ENCODE results near the gene FPGS. TPM values are rescaled to one million over a fixed set of nuclear protein-coding genes. Genes with fewer than 3 reads are reported as not detected.
"Not testable (repeated sequence)": the region's sequence is repeated elsewhere in the genome, so short reads cannot be mapped to it uniquely, and the experiment has no call there.

The FPGS gene
- total RNA-seq, 1 experiment from 2014 or later = 84.9 TPM

DNA sequence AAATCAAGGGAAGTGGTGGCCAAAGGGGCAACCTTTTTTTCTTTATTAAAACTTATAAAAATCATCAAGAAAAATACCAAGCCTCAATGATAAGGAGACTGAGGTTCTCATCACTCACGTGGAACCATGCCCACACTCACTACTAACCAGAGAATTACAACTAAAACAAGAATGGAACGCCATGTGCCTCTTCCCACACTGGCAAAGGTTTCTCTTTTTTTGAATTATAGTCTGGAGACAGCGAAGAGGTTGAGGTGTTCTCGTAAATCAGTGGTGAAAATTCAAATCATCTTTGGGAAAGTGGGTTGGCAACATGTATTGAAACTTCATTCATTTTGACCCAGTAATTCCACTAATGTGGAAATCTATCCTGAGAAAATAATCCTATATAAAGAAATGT lies 19.4 kb downstream of the FPGS start:
- Histone ChIP-seq H3K4me3 (ENCODE audit: insufficient read depth, low read depth, low read length) (no peak overlapping the region), H3K27me3 (ENCODE audit: control insufficient read depth, insufficient read depth, low read length) (peaks cover 4% of the 10 kb centered on the region; the same call in 1 of the 2 replicates), H3K36me3 (replicated peaks; ENCODE audit: control insufficient read depth, insufficient read depth, low read length) (peaks cover 1% of the 10 kb centered on the region; the same call in 1 of the 2 replicates)
- no peak for DNase-seq

DNA sequence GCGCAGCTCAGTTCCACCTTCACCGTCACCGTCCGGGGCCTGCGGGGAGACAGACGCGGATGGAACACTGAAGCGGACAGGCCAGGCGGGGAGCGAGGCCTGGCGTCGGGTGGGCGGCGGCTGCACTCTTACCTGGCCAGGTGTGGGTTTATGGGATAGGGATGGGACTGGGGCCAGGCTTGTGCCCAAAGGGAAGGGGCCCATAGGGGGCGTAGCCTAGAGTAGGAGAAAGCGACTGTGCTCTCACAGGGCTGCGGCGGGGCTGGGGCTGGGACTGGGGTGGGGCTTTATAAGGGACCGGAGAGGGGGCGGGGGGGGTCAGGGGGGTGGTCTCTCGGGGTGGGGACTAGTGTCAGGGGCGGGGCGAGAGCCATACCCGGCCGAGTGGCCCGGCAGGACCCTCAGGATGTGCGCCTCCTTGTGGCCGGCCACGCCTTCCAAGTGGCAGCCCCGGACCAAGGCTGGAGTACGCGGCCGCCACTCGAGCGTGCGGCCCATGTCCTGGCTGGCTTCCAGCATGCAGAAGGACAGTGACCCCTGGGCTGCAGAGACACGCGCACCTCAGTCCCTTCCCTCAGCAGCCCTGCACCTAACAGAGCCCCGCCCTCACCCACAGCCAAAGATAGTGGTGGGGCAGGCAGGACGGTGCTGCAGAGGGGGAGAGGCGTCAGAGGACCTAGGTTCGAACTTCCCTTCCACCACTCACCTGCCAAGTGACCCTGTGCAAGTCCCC lies 22.8 kb downstream of the FPGS start:
- Histone ChIP-seq H3K36me3 (replicated peaks; ENCODE audit: control insufficient read depth, insufficient read depth, low read length) (no peaks in the 10 kb centered on the region), H3K27me3 (ENCODE audit: control insufficient read depth, insufficient read depth, low read length) (peaks cover 4% of the 10 kb centered on the region; the same call in 1 of the 2 replicates), H3K4me3 (ENCODE audit: insufficient read depth, low read depth, low read length) (peak overlapping the region; percentile 26; the same call in 1 of the 2 replicates)
- DNase-seq = peak; percentile 99

GRCh38 chr9:127826253-127826913 lies 23.7 kb downstream of the FPGS start:
- Histone ChIP-seq H3K4me3 (ENCODE audit: insufficient read depth, low read depth, low read length) (no peak overlapping the region), H3K36me3 (replicated peaks; ENCODE audit: control insufficient read depth, insufficient read depth, low read length) (no peaks in the 10 kb centered on the region), H3K27me3 (ENCODE audit: control insufficient read depth, insufficient read depth, low read length) (peaks cover 4% of the 10 kb centered on the region; the same call in 1 of the 2 replicates)
- DNase-seq = no peak

GRCh38 chr9:127828262-127829031 lies 25.8 kb downstream of the FPGS start:
- H3K4me3 ChIP-seq (ENCODE audit: insufficient read depth, low read depth, low read length) = peak overlapping the region; percentile 40
- no peaks in the 10 kb centered on the region for H3K36me3 ChIP-seq (replicated peaks; ENCODE audit: control insufficient read depth, insufficient read depth, low read length)
- DNase-seq = peak; percentile 98
- H3K27me3 ChIP-seq (ENCODE audit: control insufficient read depth, insufficient read depth, low read length) = peaks cover 4% of the 10 kb centered on the region; the same call in 1 of the 2 replicates

DNA sequence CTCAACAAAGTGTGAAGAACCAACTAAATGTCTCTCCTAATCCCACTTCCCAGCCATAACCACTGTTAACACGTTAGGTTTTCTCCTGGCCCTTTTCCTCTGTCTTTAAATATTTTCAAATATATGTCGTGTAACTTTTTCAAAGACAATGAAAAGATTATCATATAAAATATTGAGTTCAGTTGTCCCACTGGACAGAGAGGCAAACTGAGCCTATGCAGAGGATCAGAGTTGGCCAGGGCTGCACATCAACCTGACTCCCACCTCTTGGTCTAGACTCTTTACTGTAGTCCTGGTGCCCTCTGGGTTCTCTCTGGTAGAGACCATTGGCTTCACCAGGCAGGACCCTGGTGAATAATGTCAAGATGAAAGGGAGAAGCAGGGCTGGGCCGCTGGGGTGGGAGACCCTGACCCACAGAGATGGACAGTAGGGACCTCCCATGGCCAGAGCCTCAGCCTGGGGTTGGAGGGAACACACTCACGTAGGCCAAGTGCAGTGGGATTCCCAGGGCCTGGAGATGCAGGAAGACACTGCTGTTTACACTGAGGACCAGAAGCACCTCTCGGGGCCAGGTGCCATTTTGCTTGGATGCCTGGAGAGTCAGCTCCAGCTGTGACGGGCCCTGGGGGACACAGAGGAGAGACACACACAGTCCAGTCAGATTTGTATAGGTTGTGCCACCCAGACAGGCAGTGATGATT lies 26.7 kb downstream of the FPGS start:
- Histone ChIP-seq H3K4me3 (ENCODE audit: insufficient read depth, low read depth, low read length) (no peak overlapping the region), H3K36me3 (replicated peaks; ENCODE audit: control insufficient read depth, insufficient read depth, low read length) (no peaks in the 10 kb centered on the region), H3K27me3 (ENCODE audit: control insufficient read depth, insufficient read depth, low read length) (peaks cover 4% of the 10 kb centered on the region; the same call in 1 of the 2 replicates)
- no peak for DNase-seq

- H3K36me3 ChIP-seq (replicated peaks; ENCODE audit: control insufficient read depth, insufficient read depth, low read length) = no peaks in the 10 kb centered on the region
- H3K4me3 ChIP-seq (ENCODE audit: insufficient read depth, low read depth, low read length) = no peak overlapping the region
- no peak for DNase-seq
- H3K27me3 ChIP-seq (ENCODE audit: control insufficient read depth, insufficient read depth, low read length) = no peaks in the 10 kb centered on the region
These were observed 29.6 kb downstream of the FPGS start for GRCh38 chr9:127832248-127832647.

GRCh38 chr9:127833555-127833954 lies 30.9 kb downstream of the FPGS start:
- Histone ChIP-seq H3K4me3 (ENCODE audit: insufficient read depth, low read depth, low read length) (no peak overlapping the region), H3K27me3 (ENCODE audit: control insufficient read depth, insufficient read depth, low read length) (no peaks in the 10 kb centered on the region), H3K36me3 (replicated peaks; ENCODE audit: control insufficient read depth, insufficient read depth, low read length) (no peaks in the 10 kb centered on the region)
- no peak for DNase-seq

GRCh38 chr9:127835991-127836516 lies 33.4 kb downstream of the FPGS start:
- H3K4me3 ChIP-seq (ENCODE audit: insufficient read depth, low read depth, low read length) = no peak overlapping the region
- no peaks in the 10 kb centered on the region for H3K36me3 ChIP-seq (replicated peaks; ENCODE audit: control insufficient read depth, insufficient read depth, low read length)
- DNase-seq = peak; percentile 64
- no peaks in the 10 kb centered on the region for H3K27me3 ChIP-seq (ENCODE audit: control insufficient read depth, insufficient read depth, low read length)

GRCh38 chr9:127836561-127836960 lies 33.9 kb downstream of the FPGS start:
- H3K4me3 ChIP-seq (ENCODE audit: insufficient read depth, low read depth, low read length); DNase-seq; H3K36me3 ChIP-seq (replicated peaks; ENCODE audit: control insufficient read depth, insufficient read depth, low read length); H3K27me3 ChIP-seq (ENCODE audit: control insufficient read depth, insufficient read depth, low read length): not testable (repeated sequence)

DNA sequence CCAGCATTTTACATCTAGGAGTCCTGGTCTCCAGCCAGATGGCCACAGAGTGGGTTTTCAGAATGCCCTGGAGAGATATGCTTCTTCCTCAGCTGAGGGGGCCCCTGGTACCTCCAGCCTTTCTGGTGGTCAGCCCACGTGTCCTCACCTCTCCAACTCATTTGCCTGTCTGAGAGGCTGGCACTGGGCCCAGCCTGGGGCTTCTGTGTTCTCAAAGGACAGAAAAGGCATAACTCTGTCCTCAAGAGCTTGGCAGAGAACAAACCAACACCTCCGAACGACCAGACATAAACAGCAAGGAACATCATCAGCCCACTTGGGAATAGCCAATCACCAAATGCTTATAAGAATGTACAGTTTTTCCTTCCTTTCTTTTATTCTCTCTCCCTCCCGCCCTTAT lies 34.7 kb downstream of the FPGS start:
- Histone ChIP-seq H3K36me3 (replicated peaks; ENCODE audit: control insufficient read depth, insufficient read depth, low read length) (no peaks in the 10 kb centered on the region), H3K4me3 (ENCODE audit: insufficient read depth, low read depth, low read length) (no peak overlapping the region), H3K27me3 (ENCODE audit: control insufficient read depth, insufficient read depth, low read length) (no peaks in the 10 kb centered on the region)
- DNase-seq = no peak

DNA sequence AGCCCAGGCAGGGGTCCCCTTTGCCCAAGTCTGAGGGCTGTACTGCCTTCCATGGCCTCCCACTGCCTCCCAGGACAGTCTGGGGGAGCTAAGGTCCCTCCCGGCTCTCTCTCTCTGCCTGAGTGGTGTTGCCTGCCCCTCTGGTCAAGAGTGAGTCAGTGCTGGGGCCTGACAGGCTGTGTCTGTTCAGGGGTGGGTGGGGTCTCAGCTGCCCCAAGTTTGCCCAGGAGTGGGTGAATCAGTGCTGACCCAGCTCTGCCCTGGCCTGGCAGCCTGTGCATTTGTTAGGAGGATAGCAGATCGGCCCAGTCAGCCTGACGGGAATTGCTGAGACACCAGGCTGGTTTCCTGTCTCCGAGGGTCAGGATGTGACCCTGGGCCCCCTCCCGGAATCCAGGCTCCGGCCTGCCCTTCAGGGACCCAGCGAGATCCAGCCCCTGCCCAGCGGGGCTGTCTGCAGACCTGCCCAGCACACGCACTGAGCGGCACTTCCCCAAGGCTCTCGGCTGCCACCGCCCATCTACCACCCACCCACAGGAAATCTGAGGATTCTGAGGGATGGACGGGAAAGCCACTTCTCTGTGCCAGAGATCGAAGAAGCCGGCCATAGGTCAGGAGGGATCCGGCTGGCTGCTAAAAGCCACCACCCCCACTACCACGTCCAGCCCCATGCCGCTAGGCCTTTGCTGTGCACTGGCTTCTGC lies 35.8 kb downstream of the FPGS start:
- peak; percentile 66 for DNase-seq
- no peaks in the 10 kb centered on the region for H3K36me3 ChIP-seq (replicated peaks; ENCODE audit: control insufficient read depth, insufficient read depth, low read length)
- no peak overlapping the region for H3K4me3 ChIP-seq (ENCODE audit: insufficient read depth, low read depth, low read length)
- no peaks in the 10 kb centered on the region for H3K27me3 ChIP-seq (ENCODE audit: control insufficient read depth, insufficient read depth, low read length)

DNA sequence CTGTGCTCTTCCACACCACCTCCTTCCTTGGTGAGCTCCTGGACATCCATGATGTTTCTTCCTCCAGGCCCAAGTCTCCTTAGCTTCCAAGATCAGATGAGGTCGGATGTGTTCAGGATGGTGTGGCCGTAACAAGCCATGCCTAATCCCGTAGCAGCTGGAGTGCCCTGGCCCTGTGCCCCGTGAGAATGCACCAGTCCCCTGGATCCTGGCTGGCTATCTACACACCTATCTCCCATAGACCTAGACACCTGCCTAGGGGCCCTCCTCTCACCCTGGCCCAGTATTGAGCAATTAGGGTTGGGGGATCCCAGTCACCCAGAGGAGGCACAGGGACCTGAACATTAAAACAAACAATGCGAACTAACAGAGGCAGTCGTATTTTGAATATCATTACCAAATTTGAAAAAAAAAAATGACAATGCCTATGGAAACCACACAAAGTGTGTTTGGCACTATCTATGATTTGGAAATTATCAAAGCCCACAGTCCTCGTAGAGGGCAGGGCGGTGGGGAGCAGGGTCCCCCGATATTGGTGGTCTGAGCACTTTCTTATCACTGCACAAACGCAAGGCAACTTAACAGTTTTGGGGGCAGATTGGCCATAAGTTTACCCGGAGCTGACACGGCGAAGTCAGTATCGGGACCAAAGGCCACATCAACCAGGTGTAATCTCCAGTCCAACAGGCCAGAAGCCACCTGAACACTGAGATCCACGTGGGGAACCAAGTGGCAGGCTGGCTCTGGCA lies 38.6 kb downstream of the FPGS start:
- DNase-seq = no peak
- H3K4me3 ChIP-seq (ENCODE audit: insufficient read depth, low read depth, low read length) = no peak overlapping the region
- H3K36me3 ChIP-seq (replicated peaks; ENCODE audit: control insufficient read depth, insufficient read depth, low read length) = no peaks in the 10 kb centered on the region
- H3K27me3 ChIP-seq (ENCODE audit: control insufficient read depth, insufficient read depth, low read length) = no peaks in the 10 kb centered on the region

DNA sequence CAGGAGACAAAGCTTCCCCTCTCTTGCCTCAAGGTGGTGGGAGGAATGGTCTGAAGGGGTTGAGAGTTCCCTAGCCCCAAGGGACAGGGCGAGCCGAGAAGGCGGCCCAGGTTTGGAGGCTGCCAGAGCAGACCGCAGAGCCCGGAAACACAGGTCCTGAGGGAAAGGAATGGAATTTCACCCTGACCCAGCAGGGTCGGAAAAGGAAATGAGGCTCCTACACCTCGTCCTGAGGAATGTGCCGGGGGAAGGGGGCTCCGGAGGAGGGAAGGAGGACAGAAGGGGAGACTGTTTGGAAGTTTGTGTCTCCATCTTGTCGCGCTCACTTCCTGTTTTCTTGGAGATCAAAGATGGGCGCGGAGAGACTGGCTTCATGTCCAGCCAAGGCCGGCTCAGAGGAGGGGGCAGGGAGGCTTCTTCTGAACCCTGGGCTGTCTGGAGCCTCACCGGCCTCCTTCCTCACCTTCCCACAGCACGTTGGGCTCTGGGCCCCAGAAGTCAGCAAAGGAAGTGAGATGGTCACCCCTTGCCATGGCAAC lies 42.2 kb downstream of the FPGS start:
- peak; percentile 79 for DNase-seq
- Histone ChIP-seq H3K36me3 (replicated peaks; ENCODE audit: control insufficient read depth, insufficient read depth, low read length) (no peaks in the 10 kb centered on the region), H3K27me3 (ENCODE audit: control insufficient read depth, insufficient read depth, low read length) (no peaks in the 10 kb centered on the region), H3K4me3 (ENCODE audit: insufficient read depth, low read depth, low read length) (no peak overlapping the region)

Measured in H7 (cell line).